Measurements from ENCODE around the gene APOBEC3A.
"Not testable (repeated sequence)": the region's sequence is repeated elsewhere in the genome, so short reads cannot be mapped to it uniquely, and the experiment has no call there.

The APOBEC3A gene

GRCh38 chr22:38943882-38944281 lies 13.5 kb upstream of the APOBEC3A start:
- no peak for DNase-seq

- DNase-seq: no peak
These were observed 12.8 kb upstream of the APOBEC3A start for GRCh38 chr22:38944653-38945052.

GRCh38 chr22:38945706-38946338 lies 11.6 kb upstream of the APOBEC3A start:
- DNase-seq: not testable (repeated sequence)

GRCh38 chr22:38946771-38947170 lies 10.6 kb upstream of the APOBEC3A start:
- DNase-seq: no peak

- DNase-seq: no peak
These were observed 9.9 kb upstream of the APOBEC3A start for GRCh38 chr22:38947321-38948140.

- no peak for DNase-seq
These were observed 9.0 kb upstream of the APOBEC3A start for GRCh38 chr22:38948181-38948940.

- no peak for DNase-seq
These were observed 7.5 kb upstream of the APOBEC3A start for GRCh38 chr22:38949889-38950405.

GRCh38 chr22:38950527-38951295 lies 6.7 kb upstream of the APOBEC3A start:
- no peak for DNase-seq

GRCh38 chr22:38951734-38952133 lies 5.7 kb upstream of the APOBEC3A start:
- no peak for DNase-seq

- DNase-seq: no peak
These were observed 5.0 kb upstream of the APOBEC3A start for GRCh38 chr22:38952281-38952993.

GRCh38 chr22:38953091-38953490 lies 4.3 kb upstream of the APOBEC3A start:
- no peak for DNase-seq

- no peak for DNase-seq
These were observed 3.6 kb upstream of the APOBEC3A start for GRCh38 chr22:38953577-38954413.

- DNase-seq: no peak
These were observed 2.9 kb upstream of the APOBEC3A start for GRCh38 chr22:38954414-38955043.

GRCh38 chr22:38955250-38955905 lies 2.0 kb upstream of the APOBEC3A start:
- DNase-seq: no peak

- no peak for DNase-seq
These were observed 1.5 kb upstream of the APOBEC3A start for GRCh38 chr22:38955926-38956325.

- no peak for DNase-seq
These were observed 858 bp upstream of the APOBEC3A start for GRCh38 chr22:38956551-38956950.

GRCh38 chr22:38957808-38958650 lies 620 bp downstream of the APOBEC3A start:
- DNase-seq: no peak

- not testable (repeated sequence) for DNase-seq
These were observed 1.2 kb downstream of the APOBEC3A start for GRCh38 chr22:38958651-38958943.

GRCh38 chr22:38959590-38959989 lies 2.2 kb downstream of the APOBEC3A start:
- no peak for DNase-seq

Measured in right forelimb (tissue), 1 donor.